Measurements from ENCODE around the gene KCNIP1. TPM values are rescaled to one million over a fixed set of nuclear protein-coding genes. Genes with fewer than 3 reads are reported as not detected.
"Not testable (repeated sequence)": the region's sequence is repeated elsewhere in the genome, so short reads cannot be mapped to it uniquely, and the experiment has no call there.

The KCNIP1 gene
- total RNA-seq, 2 experiments from 2014 or later, result not detected

DNA sequence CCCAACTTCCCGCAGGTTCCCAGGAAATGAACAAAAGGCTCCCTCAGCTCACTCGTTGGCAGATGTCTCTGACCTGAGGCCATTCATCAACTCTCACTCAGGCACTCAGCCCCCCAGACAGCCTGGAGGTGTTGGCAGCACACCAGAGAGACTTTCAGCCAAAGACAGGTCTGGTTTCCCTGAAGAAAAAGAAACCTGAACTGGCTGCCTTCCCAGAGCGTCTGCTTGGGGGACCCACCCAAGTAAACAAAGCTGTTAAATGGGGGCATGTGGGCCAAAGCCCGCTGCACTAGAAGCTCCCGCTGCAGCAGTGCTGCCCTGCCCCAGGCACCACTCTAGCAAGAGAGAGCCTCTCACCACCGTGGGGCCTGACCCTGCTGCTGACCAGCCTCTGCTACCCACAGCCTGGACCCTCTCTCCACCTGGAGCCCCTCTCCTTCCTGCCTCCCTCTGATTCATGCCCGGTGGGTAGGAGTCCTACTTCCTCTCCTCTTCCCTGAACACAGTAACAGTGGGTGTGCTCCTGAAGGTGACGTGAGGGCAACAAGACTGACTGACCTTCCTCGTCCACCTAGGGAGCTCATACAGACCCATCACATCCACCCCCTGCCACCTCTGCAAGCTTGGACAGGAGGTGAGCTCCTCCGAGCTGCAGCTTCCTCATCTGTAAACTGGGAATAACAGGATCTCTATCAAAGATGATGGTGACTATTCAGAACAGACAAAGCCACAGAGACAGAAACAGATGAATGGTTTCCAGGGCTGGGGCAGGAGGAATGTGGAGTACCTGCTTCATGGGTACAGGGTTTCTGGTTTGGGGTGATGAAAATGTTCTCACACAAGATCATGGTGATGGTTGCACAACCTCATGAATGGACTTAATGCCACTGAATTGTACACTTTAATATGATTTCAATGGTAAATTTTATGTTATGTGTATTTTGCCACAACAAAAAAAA lies 248.7 kb downstream of the KCNIP1 start:
- ChIA-PET CTCF (no interaction called here), POLR2A (no interaction called here)

DNA sequence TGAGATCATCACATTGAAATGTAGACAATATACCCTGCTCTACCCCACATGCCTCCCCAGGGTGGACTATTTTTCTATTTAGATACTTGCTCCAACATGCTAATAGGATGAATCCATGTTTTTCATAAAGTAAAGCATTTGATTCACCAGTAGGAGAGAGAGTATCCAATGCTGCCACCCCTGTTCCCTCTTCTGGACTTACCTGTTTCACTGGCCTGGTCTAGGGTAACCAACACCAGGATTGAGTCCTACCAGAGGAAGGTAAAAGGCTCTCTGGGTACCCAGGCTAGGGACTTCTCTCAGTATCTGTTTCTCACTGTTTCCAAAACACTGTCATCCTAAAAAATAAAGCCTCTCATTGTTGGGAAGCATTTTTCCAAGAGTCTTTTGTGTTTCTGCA lies 249.5 kb downstream of the KCNIP1 start:
- ChIA-PET POLR2A (no interaction called here), CTCF (no interaction called here)

DNA sequence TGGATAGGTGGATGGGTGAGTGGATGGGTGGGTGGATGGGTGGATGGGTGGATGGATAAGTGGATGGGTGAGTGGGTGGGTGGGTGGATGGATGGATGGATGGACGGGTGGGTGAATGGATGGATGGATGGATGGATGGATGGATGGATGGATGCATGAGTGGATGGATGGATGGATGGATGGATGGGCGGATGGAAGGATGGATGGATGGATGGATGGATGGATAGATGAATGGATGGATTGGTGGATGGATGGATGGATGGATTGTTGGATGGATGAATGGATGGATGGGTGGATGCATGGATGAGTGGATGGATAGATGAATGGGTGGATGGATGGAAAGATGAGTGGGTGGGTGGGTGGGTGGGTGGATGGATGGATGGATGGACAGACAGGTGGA lies 250.7 kb downstream of the KCNIP1 start:
- POLR2A ChIA-PET, result not testable (repeated sequence)

DNA sequence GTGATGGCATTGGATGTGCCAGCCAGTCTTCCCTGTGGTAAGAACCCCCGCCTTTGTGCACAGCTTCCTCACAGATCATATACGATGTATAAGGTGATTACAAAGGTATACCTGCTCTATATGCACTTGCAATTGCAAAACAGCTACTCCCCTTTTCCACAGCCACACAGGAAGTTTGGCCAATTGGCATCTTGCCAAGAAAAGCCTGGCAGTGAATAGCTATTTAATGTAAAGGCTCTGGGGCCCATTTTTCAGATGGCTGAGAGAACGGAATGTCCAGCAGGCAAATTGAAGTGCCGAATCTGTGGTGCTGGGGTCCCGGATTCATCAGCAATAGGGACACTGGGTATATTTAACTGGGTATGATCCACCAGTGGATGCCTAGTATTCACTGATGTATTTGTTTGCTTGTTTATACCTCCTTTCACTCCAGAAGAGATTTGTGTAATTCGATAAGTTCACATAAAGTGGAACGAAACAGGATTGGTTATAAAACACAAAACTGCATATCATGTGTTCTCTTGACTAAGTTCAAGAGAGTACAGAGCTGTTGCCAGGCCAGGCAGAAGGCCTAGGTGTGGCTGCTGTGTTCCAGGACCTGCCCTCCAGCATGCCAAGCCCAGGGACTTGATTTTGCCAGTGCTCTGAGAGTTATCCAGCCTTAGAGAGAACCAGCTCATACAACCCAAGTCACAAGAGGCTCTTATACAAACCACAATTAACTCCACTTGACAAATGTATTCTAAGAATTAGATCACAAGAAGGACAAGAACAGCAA lies 252.0 kb downstream of the KCNIP1 start:
- POLR2A ChIA-PET, result no interaction called here

More for the DNA sequence above, 250.7 kb downstream of the KCNIP1 start:
- CTCF ChIA-PET, result not testable (repeated sequence)

DNA sequence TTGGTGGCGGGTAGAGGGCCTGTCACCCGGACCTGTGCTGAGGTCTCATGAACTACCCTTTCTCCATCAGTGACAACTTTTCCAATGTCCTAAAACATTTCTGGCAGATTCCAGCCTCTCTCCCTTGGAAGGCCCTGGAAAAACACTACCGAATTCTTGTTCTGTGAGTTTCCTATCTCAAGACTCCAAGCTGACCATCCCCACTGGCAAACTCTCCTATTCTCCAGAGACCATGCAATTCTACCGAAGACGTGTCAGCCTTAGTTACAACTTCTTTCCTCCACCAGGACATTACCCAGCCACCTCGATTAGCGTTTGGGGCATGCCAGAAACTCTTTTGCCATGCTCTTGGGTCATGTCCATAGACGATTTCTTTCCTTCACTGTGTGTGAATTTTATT lies 252.9 kb downstream of the KCNIP1 start:
- ChIA-PET POLR2A (no interaction called here), CTCF (no interaction called here)

More for the DNA sequence above, 252.0 kb downstream of the KCNIP1 start:
- CTCF ChIA-PET, result no interaction called here

DNA sequence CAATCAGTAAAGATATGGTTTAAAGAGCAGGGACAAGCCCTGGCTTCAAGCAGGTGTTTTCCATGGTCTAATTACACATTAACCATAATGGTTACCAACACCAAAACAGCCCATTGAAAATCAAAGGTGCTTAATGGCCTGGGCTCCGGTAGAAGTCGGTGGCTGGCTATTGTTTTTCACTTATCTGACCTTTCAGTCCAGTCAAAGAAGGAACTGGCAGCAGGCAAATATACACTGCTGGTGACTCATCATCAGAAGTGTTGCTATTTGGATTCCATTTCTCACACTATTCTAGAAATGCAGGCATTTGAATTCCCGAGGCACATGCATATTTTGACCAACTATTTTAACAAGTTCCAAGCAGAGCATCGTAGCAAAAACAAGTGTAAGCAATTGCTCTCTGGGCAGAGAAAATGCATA lies 253.4 kb downstream of the KCNIP1 start:
- ChIA-PET CTCF (no interaction called here), POLR2A (no interaction called here)

DNA sequence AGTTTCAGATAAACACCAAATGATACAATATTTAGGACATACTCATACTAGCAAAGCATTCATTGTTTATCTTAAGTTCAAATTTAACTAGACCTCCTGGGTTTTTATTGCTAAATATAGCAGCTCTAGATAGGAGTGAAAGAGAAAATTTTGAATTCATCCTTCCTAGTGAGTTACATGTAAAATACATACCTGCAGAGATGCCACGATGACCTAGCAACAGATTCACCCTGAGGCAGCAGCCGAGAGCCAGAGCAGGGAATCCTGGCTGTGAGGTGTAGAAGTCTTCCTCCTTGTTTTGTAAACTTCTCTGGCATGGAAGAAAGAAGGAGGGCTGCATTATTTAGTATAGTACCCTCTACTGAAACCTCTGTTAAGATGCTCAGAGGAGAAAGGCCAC lies 253.8 kb downstream of the KCNIP1 start:
- ChIA-PET CTCF (no interaction called here), POLR2A (no interaction called here)

DNA sequence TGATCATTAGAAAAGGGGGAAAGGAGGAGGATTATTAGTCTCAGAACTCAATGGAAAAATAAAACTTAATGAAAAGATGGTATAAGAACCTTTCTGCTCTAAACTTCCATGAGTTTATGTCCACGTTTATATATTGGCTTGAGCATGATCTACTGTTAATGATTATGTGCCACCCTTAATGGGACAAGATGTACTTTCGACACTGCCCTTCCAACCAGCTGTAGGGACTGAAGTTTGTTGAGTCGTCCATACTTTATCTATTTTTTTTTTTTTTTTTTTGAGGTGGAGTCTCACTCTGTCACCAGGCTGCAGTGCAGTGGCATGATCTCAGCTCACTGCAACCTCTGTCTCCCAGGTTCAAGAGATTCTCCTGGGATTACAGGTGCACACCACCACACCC lies 254.7 kb downstream of the KCNIP1 start:
- CTCF ChIA-PET, result no interaction called here
- POLR2A ChIA-PET, result no interaction called here

DNA sequence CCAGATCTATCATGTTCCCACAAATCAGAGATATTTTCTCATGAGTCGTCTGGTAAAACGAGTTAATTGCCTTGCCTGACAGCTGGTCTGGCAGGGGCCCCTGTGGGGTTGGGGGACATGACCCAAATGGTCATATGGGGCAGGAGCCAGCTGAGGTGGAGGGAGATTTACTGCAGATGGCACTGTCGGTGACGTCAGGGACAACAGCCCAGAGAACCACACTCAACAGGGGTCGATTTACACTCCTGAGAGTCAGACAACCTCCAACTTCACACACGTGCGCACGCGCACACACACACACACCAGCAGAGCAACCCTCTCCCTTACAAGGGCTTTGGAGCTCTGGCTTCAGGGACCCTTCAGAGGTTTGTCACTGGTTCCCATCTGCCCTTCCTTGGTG lies 256.3 kb downstream of the KCNIP1 start:
- ChIA-PET POLR2A (no interaction called here), CTCF (no interaction called here)

DNA sequence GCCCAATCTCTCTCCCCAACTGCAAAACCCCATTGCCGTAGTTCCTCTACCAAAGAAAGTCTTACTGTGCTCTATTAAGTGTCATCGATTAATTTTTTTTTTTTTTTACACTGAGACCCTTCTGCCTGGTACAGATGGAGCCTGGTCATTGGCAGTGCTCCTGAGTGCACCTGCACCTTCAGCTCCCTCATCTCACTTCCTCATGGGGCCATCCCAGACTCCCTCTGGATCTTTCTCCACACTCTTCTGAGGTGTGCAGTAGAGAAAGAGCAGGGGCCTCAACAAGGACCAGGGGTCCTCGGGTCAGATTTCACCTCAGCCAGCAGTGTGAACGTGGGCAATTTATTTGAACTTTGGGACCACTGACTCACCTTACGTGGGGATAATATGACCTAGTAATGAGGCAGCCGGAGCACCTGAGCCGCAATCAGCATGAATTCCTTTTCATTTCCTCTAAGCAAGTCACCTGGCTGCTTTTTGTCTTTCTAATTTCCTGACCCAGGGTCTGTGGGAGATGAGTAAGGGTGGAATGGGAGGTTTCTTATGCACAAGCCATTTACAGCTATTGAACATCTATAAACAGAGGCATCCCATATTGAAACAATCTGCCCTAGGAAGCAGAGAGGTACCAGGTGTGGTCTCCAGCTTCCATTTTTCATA lies 257.4 kb downstream of the KCNIP1 start:
- CTCF ChIA-PET, result no interaction called here
- POLR2A ChIA-PET, result no interaction called here

DNA sequence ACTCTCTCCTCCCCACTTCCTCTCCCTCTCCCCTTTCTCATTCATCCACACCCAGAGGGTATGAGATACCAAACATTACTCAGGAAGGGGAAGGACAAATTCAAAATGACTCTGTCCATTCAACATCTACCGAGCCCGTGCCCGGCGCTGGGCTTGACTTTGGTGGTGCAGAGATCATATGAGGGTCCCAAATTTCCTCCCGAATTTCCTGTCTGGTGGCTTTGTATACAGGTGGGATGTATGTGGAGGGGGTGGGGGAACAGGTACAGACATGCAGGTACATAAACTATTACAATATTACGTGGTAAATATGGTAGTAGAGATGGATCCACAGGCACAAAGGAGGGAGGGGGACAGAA lies 257.9 kb downstream of the KCNIP1 start:
- CTCF ChIA-PET, result no interaction called here
- POLR2A ChIA-PET, result no interaction called here

DNA sequence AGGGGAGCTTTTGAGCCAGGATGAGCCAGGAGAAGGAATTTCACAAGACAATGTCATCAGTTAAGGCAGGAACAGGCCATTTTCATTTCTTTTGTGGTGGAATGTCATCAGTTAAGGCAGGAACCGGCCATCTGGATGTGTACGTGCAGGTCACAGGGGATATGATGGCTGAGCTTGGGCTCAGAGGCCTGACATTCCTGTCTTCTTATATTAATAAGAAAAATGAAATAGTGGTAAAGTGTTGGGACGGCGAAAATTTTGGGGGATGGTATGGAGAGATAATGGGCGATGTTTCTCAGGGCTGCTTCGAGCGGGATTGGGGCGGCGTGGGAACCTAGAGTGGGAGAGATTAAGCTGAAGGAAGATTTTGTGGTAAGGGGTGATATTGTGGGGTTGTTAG lies 258.5 kb downstream of the KCNIP1 start:
- POLR2A ChIA-PET, result not testable (repeated sequence)

DNA sequence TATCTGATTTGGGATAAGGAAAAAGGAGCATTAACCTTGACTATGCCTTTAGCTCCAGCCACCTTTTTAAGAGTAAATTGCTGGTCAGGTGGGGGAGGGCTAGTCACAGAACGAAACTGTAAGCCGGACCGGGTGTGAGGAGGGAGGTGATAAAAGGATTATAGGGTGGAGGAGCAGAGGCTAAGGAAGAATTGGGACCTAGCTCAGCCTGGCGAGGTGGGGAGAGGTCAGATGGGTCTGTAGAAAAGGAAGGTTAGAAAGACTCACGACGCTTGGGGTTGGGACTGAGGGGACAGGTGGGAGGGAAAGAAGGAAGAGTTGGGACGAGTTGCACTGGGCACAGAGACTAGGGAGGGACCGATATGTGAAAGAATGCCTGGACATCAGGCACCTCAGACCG lies 262.0 kb downstream of the KCNIP1 start:
- CTCF ChIA-PET, POLR2A ChIA-PET: not testable (repeated sequence)

More for the DNA sequence above, 258.5 kb downstream of the KCNIP1 start:
- CTCF ChIA-PET, result not testable (repeated sequence)

DNA sequence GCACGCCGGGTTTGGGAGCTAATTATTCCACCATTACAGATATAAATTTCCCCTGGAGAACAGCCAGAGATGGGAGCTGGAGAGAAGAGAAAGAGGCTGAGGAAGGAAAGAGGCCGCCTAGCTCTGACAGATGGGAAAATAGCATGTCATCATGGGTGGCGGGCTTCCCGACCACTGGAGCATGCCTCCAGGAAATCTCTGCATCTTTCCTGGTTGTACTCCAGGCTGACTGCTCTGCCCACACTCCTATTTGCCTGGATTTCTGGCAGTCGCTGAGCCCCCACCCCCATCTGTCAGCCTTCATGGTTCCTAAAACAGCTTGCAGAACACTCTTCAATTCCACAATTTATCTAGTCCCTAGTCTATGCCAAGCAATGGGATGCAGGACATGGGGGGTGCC lies 265.4 kb downstream of the KCNIP1 start:
- ChIA-PET POLR2A (no interaction called here), CTCF (no interaction called here)

DNA sequence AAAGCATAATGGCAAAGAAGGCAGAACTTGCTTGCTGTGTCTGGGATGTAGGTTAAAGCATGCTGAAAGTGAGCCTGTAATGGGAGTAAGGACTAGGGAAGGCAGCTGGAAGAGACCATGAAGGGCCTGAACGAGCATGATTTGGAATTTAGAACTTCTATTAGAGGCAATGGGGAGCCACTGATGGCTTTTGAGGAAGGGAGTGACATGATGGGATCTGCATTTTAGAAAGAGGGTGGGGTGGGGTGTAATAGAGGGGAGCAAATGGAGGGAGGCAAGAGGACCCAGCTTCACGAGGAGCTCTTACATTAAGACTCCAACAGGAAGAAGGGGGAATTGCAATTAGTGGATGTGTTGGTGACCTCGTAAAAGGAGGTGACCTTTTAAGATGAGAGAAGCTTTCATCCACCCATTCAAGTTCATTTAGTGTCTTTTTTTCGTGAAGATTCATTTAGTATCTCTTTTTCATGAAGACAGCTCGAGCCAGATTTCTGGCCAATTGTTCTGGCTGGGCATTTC lies 266.1 kb downstream of the KCNIP1 start:
- ChIA-PET POLR2A (no interaction called here), CTCF (no interaction called here)

DNA sequence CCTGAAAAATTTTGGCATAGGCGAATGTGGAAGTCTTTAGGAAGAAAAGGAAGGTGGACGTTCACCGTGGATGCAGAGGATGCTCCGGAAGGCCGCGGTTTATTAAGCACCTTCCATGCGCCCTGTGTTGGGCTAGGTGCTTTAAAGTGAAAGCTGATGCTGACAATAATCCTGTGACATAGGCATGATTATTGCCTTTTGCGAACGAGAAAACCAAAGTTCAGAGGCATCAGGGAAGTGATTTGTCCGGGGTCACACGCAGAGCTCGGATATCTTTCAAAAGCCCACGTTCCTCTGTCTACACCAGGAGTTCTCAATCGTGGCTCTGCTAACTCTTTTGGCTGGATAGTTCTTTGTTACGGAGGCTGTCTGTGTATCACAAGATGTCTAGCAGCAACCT lies 267.7 kb downstream of the KCNIP1 start:
- CTCF ChIA-PET, result no interaction called here

DNA sequence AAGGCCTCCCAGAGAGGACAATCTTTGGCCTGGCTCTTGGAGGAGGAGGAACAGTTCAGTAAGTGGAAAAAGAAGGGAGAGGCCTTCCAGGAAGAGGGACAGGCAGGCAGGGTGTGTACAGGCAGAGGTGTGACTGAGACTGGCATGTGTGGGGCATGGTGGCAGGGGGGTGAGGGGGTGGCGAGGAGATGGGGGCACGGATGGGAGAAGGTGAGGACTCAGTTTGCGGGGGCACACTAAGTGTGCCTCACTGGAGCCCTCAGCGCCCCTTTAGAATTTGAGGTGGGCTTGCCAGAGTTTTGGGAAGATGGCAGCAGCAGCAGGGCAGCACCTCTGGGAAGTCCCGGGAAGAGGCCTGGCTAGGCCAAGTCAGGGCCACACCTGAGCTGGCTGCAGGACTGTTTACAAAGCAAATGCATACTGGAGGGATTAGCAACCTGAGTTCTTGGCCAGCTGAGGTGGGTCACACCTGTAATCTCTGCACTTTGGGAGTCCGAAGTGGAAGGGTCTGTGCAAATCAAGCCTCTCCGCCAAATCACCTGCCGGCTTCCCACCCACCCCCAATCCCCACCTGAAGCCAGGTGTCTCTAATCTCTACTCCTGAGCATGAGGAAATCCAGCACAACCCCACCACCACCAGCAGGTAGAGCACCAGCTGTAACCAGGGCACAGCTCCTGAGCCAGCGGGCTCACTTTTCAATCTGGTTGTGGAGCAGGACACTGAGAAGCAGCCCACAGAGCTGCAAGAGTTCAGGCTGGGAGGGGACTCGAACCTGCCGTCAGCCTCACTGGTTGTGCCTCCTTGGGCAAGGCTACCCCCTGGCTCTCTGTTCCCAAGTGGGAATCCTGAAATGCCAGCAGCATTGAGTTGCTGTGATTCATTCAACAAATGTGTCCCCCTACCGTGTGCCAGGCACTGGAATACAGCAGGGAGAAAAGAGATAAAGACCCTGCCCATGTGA lies 269.5 kb downstream of the KCNIP1 start:
- POLR2A ChIA-PET, result no interaction called here

More for the DNA sequence above, 267.7 kb downstream of the KCNIP1 start:
- POLR2A ChIA-PET, result no interaction called here

DNA sequence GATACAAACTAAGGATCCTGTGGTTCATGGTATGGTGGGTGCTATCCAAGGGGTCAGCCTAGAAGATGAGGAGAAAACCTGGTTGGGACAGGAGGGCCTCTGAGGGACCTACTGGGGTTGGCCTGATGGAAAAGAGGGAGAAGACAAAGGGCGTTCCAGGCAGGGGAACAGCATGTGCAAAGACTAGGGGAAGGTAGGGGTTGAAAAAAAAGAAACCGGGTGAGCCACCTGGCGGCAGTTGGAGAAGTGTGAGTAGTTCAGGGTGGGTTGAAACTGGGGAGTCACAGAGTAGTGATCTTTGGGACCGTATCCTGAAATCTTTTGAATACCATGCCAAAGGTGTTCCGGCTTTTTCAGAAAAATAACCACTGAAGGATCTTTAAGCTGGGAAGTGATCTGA lies 271.0 kb downstream of the KCNIP1 start:
- CTCF ChIA-PET, result no interaction called here
- POLR2A ChIA-PET, result no interaction called here

More for the DNA sequence above, 269.5 kb downstream of the KCNIP1 start:
- CTCF ChIA-PET, result no interaction called here

DNA sequence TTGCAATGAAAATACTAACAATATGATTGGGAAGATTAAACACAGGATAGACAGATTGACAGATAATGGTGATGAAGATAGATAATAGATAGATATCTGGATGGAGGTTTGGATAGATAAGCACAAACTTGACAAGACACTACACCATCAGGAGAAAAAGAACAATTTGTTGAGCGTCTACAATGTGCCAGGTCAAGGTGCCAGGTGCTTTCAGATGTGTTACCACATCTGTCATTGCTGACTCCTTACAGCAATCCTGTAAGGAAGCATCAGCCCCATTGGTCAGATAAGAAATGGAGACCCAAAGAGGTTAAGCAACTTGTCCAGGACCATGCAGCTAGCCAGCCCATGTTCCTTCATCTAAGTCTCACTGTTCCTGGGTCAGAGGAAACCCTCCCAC lies 278.1 kb downstream of the KCNIP1 start:
- ChIA-PET CTCF (no interaction called here), POLR2A (no interaction called here)

DNA sequence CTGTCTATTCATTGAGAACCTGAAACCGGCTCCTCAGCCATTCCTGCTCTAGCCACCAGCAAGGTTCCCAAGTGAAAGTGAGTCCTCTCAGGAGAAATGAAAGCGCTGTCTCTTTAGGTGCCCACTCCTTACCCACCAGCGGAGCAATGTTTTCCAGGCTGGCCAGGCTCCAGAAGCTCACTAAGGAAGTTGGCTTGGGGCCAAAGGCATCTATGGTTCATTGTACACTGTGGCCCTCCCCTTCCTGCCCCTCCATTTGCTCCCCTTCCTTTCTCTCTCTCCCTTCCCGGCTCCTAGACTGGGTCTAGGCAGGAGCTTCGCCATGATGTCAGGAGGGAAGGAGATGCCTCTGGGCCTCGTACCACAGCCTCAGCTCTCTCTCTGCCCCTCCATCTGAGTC lies 278.6 kb downstream of the KCNIP1 start:
- ChIA-PET POLR2A (no interaction called here), CTCF (no interaction called here)
